ENCODE measurements around the gene WNT3A. TPM values are rescaled to one million over a fixed set of nuclear protein-coding genes. Genes with fewer than 3 reads are reported as not detected.

WNT3A gene
- total and polyA plus RNA-seq, 2 of the 4 experiments (the other 2 are of a cell fraction) = not detected

GRCh38 chr1:228006034-228006785 is 588 bp upstream of the WNT3A start:
- Histone ChIP-seq H2BK5ac (ENCODE audit: low read depth, low read length, poor library complexity, severe bottlenecking) (no peak overlapping the region), H2BK15ac (ENCODE audit: low read depth, low read length) (no peak overlapping the region), H3K9me3 (ENCODE audit: control insufficient read depth, insufficient read depth, low read length) (no peaks in the 10 kb centered on the region), H3K4me1 (ENCODE audit: control insufficient read depth, insufficient read depth, low read length) (no peaks in the 10 kb centered on the region), H2AK9ac (replicated peaks; ENCODE audit: low read depth, low read length, poor library complexity) (no peak overlapping the region), H2BK120ac (ENCODE audit: low read depth, low read length) (no peak overlapping the region), H3K27me3 (ENCODE audit: control insufficient read depth, insufficient read depth, low read length) (peaks cover 77% of the 10 kb centered on the region), H3K4me2 (ENCODE audit: low read depth, low read length) (no peak overlapping the region), H3K9me1 (ENCODE audit: insufficient read depth, low read length) (no peaks in the 10 kb centered on the region), H2BK20ac (ENCODE audit: low read depth, low read length) (no peak overlapping the region), H3K18ac (ENCODE audit: low read depth, low read length) (no peak overlapping the region), H2AK5ac (ENCODE audit: low read depth, low read length) (no peak overlapping the region), H3K56ac (ENCODE audit: extremely low read depth, insufficient read depth, low read length) (no peak overlapping the region), H4K91ac (ENCODE audit: insufficient read depth, low read depth, low read length) (no peak overlapping the region), H3K4me3 (ENCODE audit: insufficient read depth, low read depth, low read length) (no peak overlapping the region), H3K23ac (ENCODE audit: low read depth, low read length) (no peak overlapping the region), H3K9ac (ENCODE audit: low read depth, low read length) (no peak overlapping the region), H3K79me1 (ENCODE audit: low read depth in 1 of 2, low read length in 2 of 2) (no peaks in the 10 kb centered on the region), H4K20me1 (ENCODE audit: insufficient read depth, low read length) (no peaks in the 10 kb centered on the region; the same call in 1 of the 2 replicates), H4K5ac (ENCODE audit: low read depth, low read length) (no peak overlapping the region), H3K36me3 (ENCODE audit: control insufficient read depth, insufficient read depth, low read length) (no peaks in the 10 kb centered on the region), H2AFZ (replicated peaks; ENCODE audit: low read length, poor library complexity) (no peak overlapping the region), H3K14ac (replicated peaks; ENCODE audit: low read depth, low read length) (no peak overlapping the region), H3K4ac (ENCODE audit: low read depth, low read length) (no peak overlapping the region), H4K8ac (ENCODE audit: low read depth in 2 of 2, low read length in 2 of 2) (no peak overlapping the region), H3K27ac (ENCODE audit: insufficient read depth, low read length) (no peak overlapping the region)
- DNase-seq (no peak), ATAC-seq (ENCODE audit: low read depth) (no peak)
- ChIA-PET POLR2A (ENCODE audit: unreplicated experiment) (no interaction called here), CTCF (no interaction called here)
- no CpG with 5 or more reads among the region's 52 CpGs for WGBS, 2 experiments (ENCODE audit: extremely low coverage in 2 of 2, insufficient read length in 1 of 2)
- intact Hi-C loops (cut with micrococcal nuclease) (no loop called here), in situ Hi-C loops (cut with MboI; ENCODE audit: low sequenced_read_pairs) (no loop called here), dilution Hi-C loops (cut with HindIII; ENCODE audit: low sequenced_read_pairs, unreplicated experiment) (no loop called here)
- TF ChIP-seq CHD1 (IDR thresholded peaks at IDR 0.05; ENCODE audit: low read depth, low read length) (no peak), RCOR1 (IDR thresholded peaks at IDR 0.05; ENCODE audit: insufficient replicate concordance, low read length) (no peak), CTCF (conservative IDR thresholded peaks at IDR 0.05; ENCODE audit: low read depth, low read length) (no peak), BHLHE40 (IDR thresholded peaks at IDR 0.05; ENCODE audit: low read depth, low read length) (no peak), USF2 (IDR thresholded peaks at IDR 0.05; ENCODE audit: low read depth, low read length) (no peak), MAZ (IDR thresholded peaks at IDR 0.05; ENCODE audit: borderline replicate concordance, low read depth, low read length) (no peak), SMC3 (IDR thresholded peaks at IDR 0.05; ENCODE audit: low read depth, low read length) (no peak), ELK1 (IDR thresholded peaks at IDR 0.05; ENCODE audit: borderline replicate concordance, low read depth, low read length) (no peak), FOS (IDR thresholded peaks at IDR 0.05; ENCODE audit: low read depth, low read length) (no peak), RAD21 (IDR thresholded peaks at IDR 0.05; ENCODE audit: low read length) (no peak), MXI1 (IDR thresholded peaks at IDR 0.05; ENCODE audit: borderline replicate concordance, low read depth, low read length) (no peak), NFE2L2 (IDR thresholded peaks at IDR 0.05; ENCODE audit: low read depth, low read length) (no peak), POLR2A (IDR thresholded peaks at IDR 0.05; ENCODE audit: low read depth, low read length) (no peak), CEBPB (IDR thresholded peaks at IDR 0.05; ENCODE audit: low read depth, low read length) (no peak), MAFK (IDR thresholded peaks at IDR 0.05; ENCODE audit: low read depth, low read length) (no peak), RFX5 (IDR thresholded peaks at IDR 0.05; ENCODE audit: low read depth, low read length) (no peak)
- BruUV-seq (replicated peaks) = no TSS peak
